ENCODE measurements around the gene C3orf52. TPM values are rescaled to one million over a fixed set of nuclear protein-coding genes. Genes with fewer than 3 reads are reported as not detected.

The C3orf52 gene
- total RNA-seq, 4 donors from 2014 or later: 32.0 to 62.9 (median 45.9) TPM

- Histone ChIP-seq H3K4me1 (peaks cover 0 to 15% of the 10 kb centered on the region in 2 donors), H3K27me3 (no peaks in the 10 kb centered on the region), H3K36me3 (peaks cover 0 to 5% of the 10 kb centered on the region in 2 donors), H3K4me3 (replicated peaks in 1 of 3) (no peak overlapping the region), H3K9me3 (no peaks in the 10 kb centered on the region), H3K27ac (no peak overlapping the region)
- no peak for DNase-seq
- TF ChIP-seq POLR2A (IDR thresholded peaks at IDR 0.05) (no peak), CTCF (IDR thresholded peaks at IDR 0.05) (no peak)
- WGBS, 2 donors: 74 to 76% methylated on average over 9 of the region's 9 CpGs
- intact Hi-C loops (cut with DNase I): loop anchor here (10.0 kb wide), 1 partner anchor 405 kb away; no protein-coding TSS in a partner anchor
These were observed 34.0 kb downstream of the C3orf52 start for GRCh38 chr3:112119962-112120836.

- peaks cover 0 to 15% of the 10 kb centered on the region in 2 donors for H3K4me1 ChIP-seq
- intact Hi-C loops (cut with DNase I): no loop called here
- no peak overlapping the region for H3K27ac ChIP-seq
- no peaks in the 10 kb centered on the region for H3K27me3 ChIP-seq
- TF ChIP-seq POLR2A (IDR thresholded peaks at IDR 0.05) (no peak), CTCF (IDR thresholded peaks at IDR 0.05) (no peak)
- H3K4me3 ChIP-seq (replicated peaks in 1 of 3): no peak overlapping the region
- no peaks in the 10 kb centered on the region for H3K9me3 ChIP-seq
- H3K36me3 ChIP-seq: peaks cover 0 to 3% of the 10 kb centered on the region in 2 donors
- WGBS, 2 donors: 97 to 98% methylated on average over 2 of the region's 2 CpGs
- no peak for DNase-seq
These were observed 35.7 kb downstream of the C3orf52 start for GRCh38 chr3:112121577-112122547.

- H3K27ac ChIP-seq: no peak overlapping the region
- peaks cover 0 to 15% of the 10 kb centered on the region in 2 donors for H3K4me1 ChIP-seq
- DNase-seq: no peak
- H3K4me3 ChIP-seq (replicated peaks in 1 of 3): no peak overlapping the region
- intact Hi-C loops (cut with DNase I): no loop called here
- no peaks in the 10 kb centered on the region for H3K9me3 ChIP-seq
- no peaks in the 10 kb centered on the region for H3K27me3 ChIP-seq
- no peaks in the 10 kb centered on the region for H3K36me3 ChIP-seq
- no peak for TF ChIP-seq CTCF (IDR thresholded peaks at IDR 0.05)
- TF ChIP-seq POLR2A (IDR thresholded peaks at IDR 0.05): no peak
These were observed 36.7 kb downstream of the C3orf52 start for GRCh38 chr3:112122870-112123269.

- 88 to 94% methylated on average over 2 of the region's 2 CpGs for WGBS, 2 donors
- Histone ChIP-seq H3K9me3 (no peaks in the 10 kb centered on the region), H3K36me3 (no peaks in the 10 kb centered on the region), H3K27me3 (no peaks in the 10 kb centered on the region), H3K4me3 (replicated peaks in 1 of 3) (no peak overlapping the region), H3K27ac (no peak overlapping the region), H3K4me1 (peaks cover 0 to 15% of the 10 kb centered on the region in 2 donors)
- TF ChIP-seq POLR2A (IDR thresholded peaks at IDR 0.05) (no peak), CTCF (IDR thresholded peaks at IDR 0.05) (no peak)
- intact Hi-C loops (cut with DNase I): no loop called here
- no peak for DNase-seq
These were observed 37.4 kb downstream of the C3orf52 start for GRCh38 chr3:112123548-112123947.

Measured in thyroid gland (tissue), 4 donors.